Suppressor macrophage treated with lipopolysaccharide for 4 hours (primary cell): ENCODE data around the gene UBE4B.
A peak's percentile ranks its signal among the peaks of the same experiment; 100 is the strongest.
"Not testable (repeated sequence)": the region's sequence is repeated elsewhere in the genome, so short reads cannot be mapped to it uniquely, and the experiment has no call there.

ENCODE experiments used
- DNase-seq: peaks from one replicate; pipeline ENCODE4 v3.0.0-alpha.2; 2020

UBE4B gene

GRCh38 chr1:10032590-10033358 is at the start of gene UBE4B:
UBE4B (plus strand) TSS chr1:10032958; CDS start chr1:10033671, 713 bp downstream.
- peak; percentile 100 for DNase-seq

- DNase-seq = no peak
These were observed 48.5 kb upstream of the UBE4B start for GRCh38 chr1:9984253-9984652.

- DNase-seq = no peak
These were observed 47.8 kb upstream of the UBE4B start for GRCh38 chr1:9985001-9985400.

GRCh38 chr1:9989773-9990172 is 43.0 kb upstream of the UBE4B start:
- DNase-seq = no peak

- DNase-seq = peak; percentile 40
These were observed 41.8 kb upstream of the UBE4B start for GRCh38 chr1:9990944-9991343.

DNA sequence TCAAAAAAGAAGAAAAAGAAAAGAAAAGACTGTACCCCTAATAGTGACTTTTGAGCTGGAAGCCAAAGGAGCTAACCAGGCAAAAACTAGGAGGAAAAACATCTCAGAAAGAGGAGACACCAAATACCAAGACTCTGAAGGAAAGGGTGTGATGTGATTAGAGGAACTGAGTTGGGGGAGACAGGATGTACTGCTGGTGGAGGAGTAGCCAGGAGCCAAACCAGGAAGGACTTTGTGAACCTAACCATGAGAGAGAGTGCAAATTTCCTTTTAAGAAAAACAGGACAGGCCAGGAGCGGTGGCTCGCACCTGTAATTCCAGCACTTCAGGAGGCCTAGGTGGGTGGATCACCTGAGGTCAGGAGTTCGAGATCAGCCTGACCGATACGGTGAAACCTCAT is 39.8 kb upstream of the UBE4B start:
- DNase-seq = no peak

- no peak for DNase-seq
These were observed 39.1 kb upstream of the UBE4B start for GRCh38 chr1:9993561-9994075.

- peak; percentile 33 for DNase-seq
These were observed 35.9 kb upstream of the UBE4B start, which contains the start of gene RBP7 for GRCh38 chr1:9996624-9997582. RBP7 (plus strand) TSS chr1:9997228; CDS start chr1:9997259, 31 bp downstream.

GRCh38 chr1:10001016-10001665 is 31.6 kb upstream of the UBE4B start:
- DNase-seq = no peak

GRCh38 chr1:10005248-10005647 is 27.5 kb upstream of the UBE4B start:
- DNase-seq = not testable (repeated sequence)

DNA sequence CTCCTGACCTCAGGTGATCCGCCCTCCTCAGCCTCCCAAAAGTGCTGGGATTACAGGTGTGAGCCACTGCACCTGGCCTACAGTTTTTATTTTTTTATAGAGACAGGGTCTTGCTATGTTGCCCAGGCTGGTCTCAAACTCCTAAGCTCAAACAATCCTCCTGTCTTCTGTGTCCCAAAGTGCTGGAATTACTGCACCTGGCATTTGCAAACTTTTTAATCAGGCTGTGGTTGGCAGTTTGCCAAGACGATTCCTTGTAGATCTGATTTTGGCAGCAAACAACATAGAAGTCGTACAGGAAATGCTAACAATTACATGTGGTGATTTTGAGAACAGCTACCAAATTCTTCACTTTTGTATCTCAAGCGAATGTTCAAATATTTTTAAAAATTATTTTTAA is 25.6 kb upstream of the UBE4B start:
- no peak for DNase-seq

DNA sequence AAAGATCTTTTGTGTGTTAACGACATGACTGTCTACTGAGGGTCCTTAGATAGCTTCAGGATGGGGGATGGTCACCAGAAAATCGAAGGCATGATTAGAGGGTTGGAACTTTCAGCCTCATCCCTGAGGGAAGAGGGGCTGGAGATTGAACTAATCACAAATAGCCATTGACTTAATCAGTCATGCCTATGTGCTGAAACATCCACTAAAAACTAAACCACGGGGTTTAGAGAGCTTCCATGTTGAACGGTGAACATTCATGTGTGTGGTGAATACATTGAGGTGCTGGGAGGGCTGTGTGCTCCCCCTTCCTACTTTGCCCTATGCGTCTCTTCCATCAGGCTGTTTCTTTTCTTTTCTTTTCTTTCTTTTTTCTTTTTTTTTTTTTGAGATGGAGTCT is 18.7 kb upstream of the UBE4B start:
- DNase-seq = no peak

DNA sequence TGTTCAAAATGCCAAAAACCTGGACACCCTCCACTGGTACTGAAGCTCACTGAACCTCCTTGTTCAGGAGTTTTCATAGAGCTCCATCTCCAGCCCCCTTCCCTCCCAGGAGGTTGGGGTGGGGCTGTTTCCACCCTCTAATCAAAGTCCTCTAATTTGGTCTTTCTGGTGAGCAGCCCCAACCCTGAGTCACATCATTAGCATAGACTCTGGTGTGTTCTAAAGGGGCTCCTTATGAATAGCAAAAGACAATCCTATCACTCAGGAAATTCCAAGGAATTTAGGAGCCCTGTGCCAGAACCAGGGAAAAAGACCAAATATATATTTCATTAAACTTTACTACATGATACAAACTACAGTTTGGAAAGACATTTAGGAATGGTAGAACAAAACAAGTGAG is 13.2 kb upstream of the UBE4B start:
- no peak for DNase-seq

DNA sequence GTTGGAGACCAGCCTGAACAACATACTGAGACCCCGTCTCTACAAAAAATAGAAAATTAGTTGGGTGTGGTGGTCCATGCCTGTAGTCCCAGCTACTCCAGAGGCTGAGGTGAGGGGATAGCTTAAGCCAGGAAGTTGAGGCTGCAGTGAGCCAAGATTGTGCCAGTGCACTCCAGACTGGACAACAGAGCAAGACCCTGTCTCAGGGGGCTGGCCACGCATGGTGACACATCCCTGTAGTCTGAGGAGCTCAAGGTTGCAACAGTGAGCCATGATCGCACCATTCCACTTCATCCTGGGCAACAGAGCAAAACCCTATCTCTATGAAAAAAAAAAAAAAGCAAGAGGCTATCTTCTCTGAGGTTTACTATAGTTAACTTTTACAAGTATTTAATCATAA is 12.7 kb upstream of the UBE4B start:
- no peak for DNase-seq

DNA sequence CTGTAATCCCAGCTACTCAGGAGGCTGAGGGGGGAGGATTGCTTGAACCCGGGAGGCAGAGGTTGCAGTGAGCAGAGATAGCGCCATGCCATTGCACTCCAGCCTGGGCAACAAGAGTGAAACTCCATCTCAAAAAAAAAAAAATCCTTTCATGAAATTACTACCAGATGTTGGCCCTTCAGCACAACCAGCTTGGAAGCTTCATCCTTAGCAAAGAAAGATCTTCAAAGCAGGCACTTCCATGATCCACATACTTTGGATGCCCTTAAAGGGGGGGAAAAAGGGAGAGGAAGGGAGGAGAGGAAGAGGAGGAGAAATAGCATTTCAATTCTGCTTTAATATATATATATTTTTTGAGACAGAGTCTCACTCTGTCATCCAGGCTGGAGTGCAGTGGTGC is 12.1 kb upstream of the UBE4B start:
- not testable (repeated sequence) for DNase-seq

DNA sequence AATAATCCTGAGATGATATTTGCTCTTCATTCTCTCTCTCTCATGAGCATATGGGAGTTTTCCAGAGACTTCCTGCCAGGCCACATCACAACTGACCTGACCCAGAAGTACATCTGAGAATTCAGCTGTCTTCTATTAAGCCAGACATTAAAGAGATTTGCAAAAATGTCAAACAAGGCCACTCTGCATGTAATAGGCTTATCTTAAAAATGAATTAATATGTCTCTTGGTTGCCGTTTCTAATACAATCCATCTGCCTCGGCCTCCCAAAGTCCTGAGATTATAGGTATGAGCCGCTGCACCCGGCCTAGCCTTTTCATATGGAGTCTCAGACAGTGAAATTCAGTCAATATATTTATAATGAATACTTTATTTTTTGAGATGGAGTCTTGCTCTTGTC is 10.8 kb upstream of the UBE4B start:
- not testable (repeated sequence) for DNase-seq

DNA sequence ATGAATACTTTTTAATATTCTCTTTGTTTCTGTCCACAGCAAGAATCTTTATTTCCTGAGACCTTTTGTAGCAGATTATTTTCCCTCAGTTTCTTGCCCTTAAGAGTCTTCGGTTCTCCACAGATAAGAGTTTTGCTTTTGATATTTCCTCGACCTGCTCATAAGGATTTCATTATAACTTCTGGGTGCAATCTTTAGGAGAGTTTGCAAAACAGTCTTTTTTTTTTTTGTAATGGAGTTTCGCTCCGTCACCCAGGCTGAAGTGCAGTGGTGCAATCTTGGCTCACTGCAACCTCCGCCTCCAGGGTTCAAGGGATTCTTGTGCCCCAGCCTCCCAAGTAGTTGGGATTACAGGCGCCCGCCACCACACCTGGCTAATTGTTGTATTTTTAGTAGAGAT is 10.1 kb upstream of the UBE4B start:
- DNase-seq = peak; percentile 37

DNA sequence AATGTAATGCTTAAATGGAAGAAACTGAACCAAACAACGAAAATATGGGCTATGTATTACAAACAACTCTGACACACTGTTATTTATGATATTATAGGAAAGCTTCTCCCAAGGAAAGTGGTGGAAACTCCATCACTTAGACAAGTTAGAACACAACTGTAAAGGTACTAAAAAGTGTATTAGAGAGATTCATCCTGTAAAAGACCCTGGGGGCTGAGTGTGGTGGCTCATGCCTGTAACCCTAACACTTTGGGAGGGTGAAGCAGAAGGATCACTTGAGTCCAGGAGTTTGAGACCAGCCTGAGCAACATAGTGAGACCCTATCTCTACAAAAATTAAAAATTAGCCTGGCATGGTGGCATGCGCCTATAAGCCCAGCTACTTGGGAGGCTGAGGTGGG is 7.4 kb upstream of the UBE4B start:
- DNase-seq = no peak

- no peak for DNase-seq
These were observed 5.7 kb upstream of the UBE4B start for GRCh38 chr1:10027027-10027426.

GRCh38 chr1:10028956-10029500 is 3.7 kb upstream of the UBE4B start:
- DNase-seq = peak; percentile 33

DNA sequence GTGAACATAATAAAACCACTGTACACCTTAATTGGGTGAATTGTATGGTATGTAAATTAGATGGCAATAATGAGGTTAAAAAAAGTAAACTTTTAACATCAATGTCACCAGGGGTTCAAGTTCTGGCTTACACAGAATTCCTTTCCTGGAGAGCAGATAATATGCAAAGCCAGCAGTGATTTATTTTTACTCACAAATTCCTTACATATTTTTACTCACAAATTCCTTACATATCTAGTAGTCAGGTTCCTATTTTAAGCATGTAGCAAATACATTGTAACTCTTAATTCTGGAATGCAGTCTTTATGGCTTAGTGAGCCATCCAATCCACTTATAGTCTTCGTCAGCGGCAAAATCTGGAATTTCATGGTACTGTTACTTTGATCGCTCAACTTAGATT is 1.3 kb upstream of the UBE4B start:
- DNase-seq = no peak

DNA sequence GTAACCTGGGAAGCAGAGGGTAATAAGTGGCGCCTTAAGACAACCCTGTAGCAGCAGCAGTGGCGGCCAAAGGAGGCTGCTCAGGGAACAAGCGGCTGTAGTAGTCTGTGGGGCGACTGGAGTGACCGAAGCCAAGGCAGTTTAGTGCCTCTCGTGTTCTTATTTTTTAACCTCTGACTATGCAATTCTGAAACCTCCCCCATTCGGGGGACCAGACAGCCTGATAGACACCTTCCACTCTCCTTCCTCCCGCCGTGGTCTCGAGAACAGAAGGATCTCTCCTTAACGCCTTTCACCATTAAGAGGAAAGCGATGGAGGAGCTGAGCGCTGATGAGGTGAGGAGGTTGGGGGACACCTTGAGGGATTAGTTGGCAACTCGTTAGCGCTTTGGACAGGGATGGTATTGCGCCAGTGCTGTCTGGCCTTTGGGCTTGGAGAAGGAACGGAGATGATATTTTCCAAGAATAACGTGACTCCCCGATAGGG is 644 bp downstream of the UBE4B start:
- DNase-seq = peak; percentile 35

- no peak for DNase-seq
These were observed 10.0 kb downstream of the UBE4B start for GRCh38 chr1:10042746-10043145.
